Keratinocyte (primary cell): ENCODE measurements around the gene MAN1C1. TPM values are rescaled to one million over a fixed set of nuclear protein-coding genes. Genes with fewer than 3 reads are reported as not detected.

ENCODE experiments used
- DNase-seq: peaks from one replicate; pipeline ENCODE4 v3.0.0-alpha.2; 2011; ENCODE audit warnings: low read depth, missing footprints, low spot score
- FAIRE-seq: peaks from 2 replicates; lab custom pipeline; 2011; peaks lifted over from hg19 to GRCh38; lab: Jason Lieb, UNC
- H2AFZ ChIP-seq: 2 replicates; pipeline ENCODE4 v1.6.0; 2012; ENCODE audit warnings: low read length, control low read depth, inconsistent platforms; ENCODE audit not compliant: control insufficient read depth
- H3K27ac ChIP-seq: 2 replicates; pipeline ENCODE4 v1.5.1; 2011; ENCODE audit warnings: low read length; ENCODE audit not compliant: control insufficient read depth, insufficient read depth
- H3K27me3 ChIP-seq: 3 replicates; pipeline ENCODE4 v1.6.0; 2011; ENCODE audit warnings: low read length; ENCODE audit not compliant: control insufficient read depth, insufficient read depth; ENCODE audit errors: extremely low read depth
- H3K36me3 ChIP-seq, 2 experiments: 2 replicates in 1 of 2; 3 replicates in 1 of 2; pipeline ENCODE4 v1.5.1; 2011; ENCODE audit warnings: low read length in 2 of 2, mild to moderate bottlenecking in 1 of 2; ENCODE audit not compliant: control insufficient read depth in 2 of 2, insufficient read depth in 2 of 2; ENCODE audit errors: extremely low read depth in 1 of 2
- H3K4me1 ChIP-seq: 3 replicates; pipeline ENCODE4 v1.5.1; 2011; ENCODE audit warnings: low read length; ENCODE audit not compliant: control insufficient read depth, insufficient read depth; ENCODE audit errors: extremely low read depth
- H3K4me2 ChIP-seq: 3 replicates; pipeline ENCODE4 v1.6.0; 2011; ENCODE audit warnings: low read depth, low read length; ENCODE audit not compliant: control insufficient read depth, insufficient read depth; ENCODE audit errors: extremely low read depth
- H3K4me3 ChIP-seq, 3 experiments: fragments of 200-600 bp in 1 of 3; sonication (generic) in 1 of 3; 2 replicates in 2 of 3; 3 replicates in 1 of 3; pipeline ENCODE4 v1.5.1; 2011 to 2016; ENCODE audit warnings: low read length in 3 of 3, mild to moderate bottlenecking in 3 of 3, control low read depth in 2 of 3, inconsistent platforms in 1 of 3, low read depth in 1 of 3, mixed read lengths in 1 of 3, mixed run types in 1 of 3, moderate library complexity in 1 of 3; ENCODE audit not compliant: control insufficient read depth in 2 of 3, insufficient read depth in 2 of 3; ENCODE audit errors: extremely low read depth in 1 of 3
- H3K79me2 ChIP-seq: 2 replicates; pipeline ENCODE4 v1.6.0; 2012; ENCODE audit warnings: low read length; ENCODE audit not compliant: control insufficient read depth, insufficient read depth
- H3K9ac ChIP-seq: 3 replicates; pipeline ENCODE4 v1.6.0; 2011; ENCODE audit warnings: low read length; ENCODE audit not compliant: control insufficient read depth, insufficient read depth; ENCODE audit errors: extremely low read depth
- H3K9me1 ChIP-seq: 3 replicates; pipeline ENCODE4 v1.6.0; 2011; ENCODE audit warnings: low read length; ENCODE audit not compliant: control insufficient read depth, insufficient read depth; ENCODE audit errors: extremely low read depth
- H3K9me3 ChIP-seq: 2 replicates; pipeline ENCODE4 v1.5.1; 2012; ENCODE audit warnings: low read depth, low read length; ENCODE audit not compliant: control insufficient read depth
- H4K20me1 ChIP-seq: 3 replicates; pipeline ENCODE4 v1.6.0; 2011; ENCODE audit warnings: low read length; ENCODE audit not compliant: control insufficient read depth, insufficient read depth; ENCODE audit errors: extremely low read depth
- EZH2 ChIP-seq: IDR thresholded peaks from one replicate; pipeline ENCODE4 v1.6.1; 2012; ENCODE audit warnings: inconsistent platforms, mild to moderate bottlenecking, low read length, moderate library complexity
- dilution Hi-C: fragments of 300-500 bp; cut with MboI; formaldehyde crosslinking; loops from one replicate; pipeline ENCODE4 v1.7.0; 2020; ENCODE audit warnings: low sequenced_read_pairs; ENCODE audit not compliant: extremely low pct_ligation_motif_present
- polyA plus RNA-seq, 5 experiments: library from polyadenylated mRNA; depleted of rRNA in 3 of 5; stranded (reverse) in 3 of 5; stranded (forward) in 1 of 5; unstranded in 1 of 5; fragments of >200 nt; gene quantifications; 1 replicate in 1 of 5; 2 replicates in 3 of 5; 3 replicates in 1 of 5; pipeline versions ENCODE4 v1.2.1 to v1.2.3, GENCODE V29; 2011 to 2012; ENCODE audit warnings: missing spikeins in 2 of 5, low read depth in 1 of 5, low replicate concordance in 1 of 5
- TF ChIP-seq, protein P1 (sequence below), 3 experiments: IDR thresholded peaks in 1 of 3; conservative IDR thresholded peaks in 1 of 3; optimal IDR thresholded peaks in 1 of 3; 2 replicates in 2 of 3; 3 replicates in 1 of 3; pipeline versions ENCODE3 to v1.5.1; 2011; ENCODE audit warnings: low read length in 3 of 3, mild to moderate bottlenecking in 3 of 3, moderate library complexity in 2 of 3, control low read depth in 1 of 3, inconsistent platforms in 1 of 3; ENCODE audit not compliant: insufficient read depth in 2 of 3; ENCODE audit errors: extremely low read depth in 1 of 3

MAN1C1 gene
- polyA plus RNA-seq, 1 donor (not counting 4 experiments of a cell fraction or from before 2014, with no cell fraction given), result 0.07 TPM

DNA sequence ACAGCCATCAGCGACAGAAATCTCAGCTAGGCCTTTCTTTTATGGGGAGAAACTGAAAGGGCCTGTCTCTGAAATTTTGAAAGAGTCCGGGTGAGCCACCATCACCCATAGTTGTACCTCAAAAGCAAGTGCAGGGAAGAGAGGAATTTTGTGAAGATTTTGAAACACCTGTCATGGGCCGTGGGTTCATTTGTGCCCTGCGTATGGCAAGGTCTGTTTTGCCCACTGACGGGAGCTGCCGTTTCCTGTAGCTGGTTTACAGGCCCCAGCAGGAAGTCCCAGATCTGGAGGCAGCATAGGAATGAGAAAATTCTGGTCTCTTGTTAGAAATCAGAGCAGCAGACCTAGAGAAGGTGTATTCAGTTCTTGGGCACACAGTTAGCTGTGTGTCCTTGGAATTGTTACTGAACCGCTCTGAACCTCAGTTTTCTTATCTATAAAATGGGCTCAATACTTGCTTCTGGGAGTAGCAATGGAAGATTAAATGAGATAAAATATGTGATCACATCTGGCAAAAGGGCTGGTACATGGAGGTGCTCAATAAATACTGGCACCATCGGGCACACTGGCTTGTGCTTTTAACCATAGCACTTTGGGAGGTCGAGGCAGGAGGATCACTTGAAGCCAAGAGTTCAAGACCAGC is 52.5 kb downstream of the MAN1C1 start:
- no peak overlapping the region for H3K4me3 ChIP-seq
- peaks cover 7% of the 10 kb centered on the region for H3K27me3 ChIP-seq
- no peaks in the 10 kb centered on the region for H4K20me1 ChIP-seq
- no peaks in the 10 kb centered on the region for H3K9me1 ChIP-seq
- no peak for FAIRE-seq
- no peak overlapping the region for H3K9ac ChIP-seq
- dilution Hi-C loops, result no loop called here
- H3K36me3 ChIP-seq, result no peaks in the 10 kb centered on the region
- H2AFZ ChIP-seq, result no peak overlapping the region
- no peak for DNase-seq
- H3K4me1 ChIP-seq, result peaks cover 5% of the 10 kb centered on the region
- H3K9me3 ChIP-seq, result peaks cover 2% of the 10 kb centered on the region
- H3K4me2 ChIP-seq, result no peak overlapping the region
- TF ChIP-seq, protein P1, sequence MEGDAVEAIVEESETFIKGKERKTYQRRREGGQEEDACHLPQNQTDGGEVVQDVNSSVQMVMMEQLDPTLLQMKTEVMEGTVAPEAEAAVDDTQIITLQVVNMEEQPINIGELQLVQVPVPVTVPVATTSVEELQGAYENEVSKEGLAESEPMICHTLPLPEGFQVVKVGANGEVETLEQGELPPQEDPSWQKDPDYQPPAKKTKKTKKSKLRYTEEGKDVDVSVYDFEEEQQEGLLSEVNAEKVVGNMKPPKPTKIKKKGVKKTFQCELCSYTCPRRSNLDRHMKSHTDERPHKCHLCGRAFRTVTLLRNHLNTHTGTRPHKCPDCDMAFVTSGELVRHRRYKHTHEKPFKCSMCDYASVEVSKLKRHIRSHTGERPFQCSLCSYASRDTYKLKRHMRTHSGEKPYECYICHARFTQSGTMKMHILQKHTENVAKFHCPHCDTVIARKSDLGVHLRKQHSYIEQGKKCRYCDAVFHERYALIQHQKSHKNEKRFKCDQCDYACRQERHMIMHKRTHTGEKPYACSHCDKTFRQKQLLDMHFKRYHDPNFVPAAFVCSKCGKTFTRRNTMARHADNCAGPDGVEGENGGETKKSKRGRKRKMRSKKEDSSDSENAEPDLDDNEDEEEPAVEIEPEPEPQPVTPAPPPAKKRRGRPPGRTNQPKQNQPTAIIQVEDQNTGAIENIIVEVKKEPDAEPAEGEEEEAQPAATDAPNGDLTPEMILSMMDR (optimal IDR thresholded peaks at IDR 0.05 in 1 of 3, IDR thresholded peaks at IDR 0.05 in 1 of 3, conservative IDR thresholded peaks at IDR 0.05 in 1 of 3; ENCODE audit: extremely low read depth in 1 of 3, insufficient read depth in 2 of 3, low read length in 3 of 3), result no peak
- no peak for TF ChIP-seq EZH2
- H3K79me2 ChIP-seq, result no peaks in the 10 kb centered on the region
- no peak overlapping the region for H3K27ac ChIP-seq

DNA sequence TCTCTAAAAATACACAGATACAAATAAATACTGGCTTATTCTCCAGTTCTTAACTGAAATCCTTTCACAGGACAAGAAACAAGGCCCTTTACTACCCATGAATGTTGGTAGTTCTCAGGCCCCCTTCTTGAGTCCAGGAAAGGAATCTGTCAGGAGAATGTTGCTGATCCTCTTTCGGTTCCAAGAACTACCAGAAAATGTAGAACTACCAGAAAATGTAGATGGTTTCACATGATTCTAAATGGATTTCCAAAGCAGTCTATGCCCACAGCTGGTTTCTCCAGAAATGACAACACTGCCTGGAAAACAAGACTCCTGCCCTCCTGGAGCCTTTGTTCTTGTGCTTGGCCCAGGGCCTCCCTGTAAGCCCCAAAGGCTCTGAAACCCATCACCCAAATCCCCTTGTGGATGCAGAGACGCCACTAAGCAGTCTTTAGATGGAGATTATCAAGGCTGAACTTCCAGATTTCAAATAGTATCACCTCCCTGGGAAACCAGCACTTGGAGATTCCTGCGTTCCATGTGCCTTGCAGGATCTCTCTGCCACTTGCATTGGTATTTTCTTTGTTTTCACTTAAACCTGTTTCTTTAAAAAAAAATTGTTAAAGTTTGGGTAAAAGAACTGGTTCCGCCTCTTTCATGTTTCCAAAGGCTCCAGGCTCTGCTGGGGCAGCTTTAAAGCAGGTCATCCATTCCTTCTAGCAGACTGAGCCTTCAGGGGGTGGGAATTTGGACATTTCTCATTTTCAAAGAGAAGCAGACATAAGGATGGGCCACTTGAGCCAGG is 53.4 kb downstream of the MAN1C1 start:
- Histone ChIP-seq H3K9ac (no peak overlapping the region), H2AFZ (no peak overlapping the region), H3K36me3 (no peaks in the 10 kb centered on the region), H3K27me3 (peaks cover 7% of the 10 kb centered on the region), H3K4me2 (no peak overlapping the region), H3K4me3 (no peak overlapping the region), H3K4me1 (peaks cover 5% of the 10 kb centered on the region), H3K9me3 (peaks cover 2% of the 10 kb centered on the region), H3K79me2 (no peaks in the 10 kb centered on the region), H4K20me1 (no peaks in the 10 kb centered on the region), H3K27ac (no peak overlapping the region), H3K9me1 (no peaks in the 10 kb centered on the region)
- no peak for TF ChIP-seq EZH2
- TF ChIP-seq, protein P1 (optimal IDR thresholded peaks at IDR 0.05 in 1 of 3, IDR thresholded peaks at IDR 0.05 in 1 of 3, conservative IDR thresholded peaks at IDR 0.05 in 1 of 3; ENCODE audit: extremely low read depth in 1 of 3, insufficient read depth in 2 of 3, low read length in 3 of 3), result no peak
- DNase-seq (no peak), FAIRE-seq (no peak)
- dilution Hi-C loops, result no loop called here
